ENCODE data around the gene RAD51AP2.
"Not testable (repeated sequence)": the region's sequence is repeated elsewhere in the genome, so short reads cannot be mapped to it uniquely, and the experiment has no call there.

Gene RAD51AP2

GRCh38 chr2:17518212-17519154 lies at the start of gene RAD51AP2:
Gene RAD51AP2, minus strand, starts transcription at chr2:17518440. Its CDS starts 25 bp downstream, at chr2:17518415.
- peak; percentile 34 for DNase-seq (ENCODE audit: low read depth)

- DNase-seq (ENCODE audit: low read depth) = not testable (repeated sequence)
Measured at GRCh38 chr2:17565726-17566125, 47.5 kb upstream of the RAD51AP2 start.

- DNase-seq (ENCODE audit: low read depth) = no peak
Measured at GRCh38 chr2:17558878-17559277, 40.6 kb upstream of the RAD51AP2 start.

- no peak for DNase-seq (ENCODE audit: low read depth)
Measured at GRCh38 chr2:17558053-17558452, 39.8 kb upstream of the RAD51AP2 start.

GRCh38 chr2:17557596-17557995 lies 39.4 kb upstream of the RAD51AP2 start:
- no peak for DNase-seq (ENCODE audit: low read depth)

- DNase-seq (ENCODE audit: low read depth) = no peak
Measured at GRCh38 chr2:17555150-17555549, 36.9 kb upstream of the RAD51AP2 start.

GRCh38 chr2:17550907-17551306 lies 32.7 kb upstream of the RAD51AP2 start:
- no peak for DNase-seq (ENCODE audit: low read depth)

GRCh38 chr2:17547737-17548136 lies 29.5 kb upstream of the RAD51AP2 start:
- no peak for DNase-seq (ENCODE audit: low read depth)

GRCh38 chr2:17547237-17547636 lies 29.0 kb upstream of the RAD51AP2 start:
- no peak for DNase-seq (ENCODE audit: low read depth)

- no peak for DNase-seq (ENCODE audit: low read depth)
Measured at GRCh38 chr2:17545680-17546613, 27.7 kb upstream of the RAD51AP2 start.

GRCh38 chr2:17544256-17544655 lies 26.0 kb upstream of the RAD51AP2 start:
- DNase-seq (ENCODE audit: low read depth) = no peak

- DNase-seq (ENCODE audit: low read depth) = no peak
Measured at GRCh38 chr2:17543848-17544247, 25.6 kb upstream of the RAD51AP2 start.

- no peak for DNase-seq (ENCODE audit: low read depth)
Measured at GRCh38 chr2:17543131-17543660, 25.0 kb upstream of the RAD51AP2 start.

- no peak for DNase-seq (ENCODE audit: low read depth)
Measured at GRCh38 chr2:17542471-17542870, 24.2 kb upstream of the RAD51AP2 start.

GRCh38 chr2:17541531-17541950 lies 23.3 kb upstream of the RAD51AP2 start:
- no peak for DNase-seq (ENCODE audit: low read depth)

- no peak for DNase-seq (ENCODE audit: low read depth)
Measured at GRCh38 chr2:17540813-17541530, 22.7 kb upstream of the RAD51AP2 start.

- no peak for DNase-seq (ENCODE audit: low read depth)
Measured at GRCh38 chr2:17540093-17540812, 22.0 kb upstream of the RAD51AP2 start, which contains the start of gene VSNL1. Gene VSNL1, plus strand, starts transcription at chr2:17540696. Its CDS starts 51,379 bp downstream, at chr2:17592075.

GRCh38 chr2:17539611-17540092 lies 21.4 kb upstream of the RAD51AP2 start:
- no peak for DNase-seq (ENCODE audit: low read depth)

GRCh38 chr2:17538844-17539554 lies 20.8 kb upstream of the RAD51AP2 start:
- DNase-seq (ENCODE audit: low read depth) = no peak
